ENCODE data around the gene HPSE. TPM values are rescaled to one million over a fixed set of nuclear protein-coding genes. Genes with fewer than 3 reads are reported as not detected.

Gene HPSE
- total and polyA plus RNA-seq, 2 of the 13 experiments (the other 11 are each of a cell fraction or from before 2014, with no cell fraction given): not detected

DNA sequence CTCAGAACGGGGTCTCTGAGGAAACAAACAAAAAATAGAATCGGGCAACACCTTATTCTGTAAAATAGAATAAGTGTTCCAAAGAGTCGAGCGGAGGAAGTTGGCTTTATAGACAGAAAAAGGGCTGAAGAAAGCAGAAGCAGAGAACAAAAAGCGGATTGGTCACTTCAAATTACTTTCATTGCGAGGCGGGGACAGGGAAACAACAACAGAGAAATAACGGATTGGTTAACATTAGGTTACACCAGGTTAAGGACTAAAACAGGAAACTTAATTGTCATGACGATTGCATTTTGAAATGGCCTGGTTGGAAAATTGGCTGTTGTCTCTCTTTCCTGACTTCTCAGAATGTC lies 49.6 kb downstream of the HPSE start:
- TSS peak; percentile 97 for BruUV-seq (replicated peaks)
- intact Hi-C loops (cut with micrococcal nuclease; ENCODE audit: unreplicated experiment): loop anchor here (2.0 to 10.0 kb wide), 4 partner anchors 78 to 400 kb away; partner anchors contain the start of genes ABRAXAS1, HELQ and MRPS18C
- Histone ChIP-seq H3K9ac (ENCODE audit: insufficient read depth, low read depth, low read length) (peak overlapping the region; percentile 84), H3K9me3 (ENCODE audit: low read length) (no peaks in the 10 kb centered on the region), H3K4me1 (ENCODE audit: insufficient read depth, low read length) (peaks cover 43% of the 10 kb centered on the region), H3K79me2 (ENCODE audit: insufficient read depth, low read length) (peaks cover 4% of the 10 kb centered on the region), H3K36me3 (replicated peaks in 1 of 2; ENCODE audit: control insufficient read depth in 1 of 2, insufficient read depth in 2 of 2, low read length in 2 of 2) (no peaks in the 10 kb centered on the region), H3K4me3 (replicated peaks in 1 of 3; ENCODE audit: insufficient read depth in 1 of 3, low read depth in 2 of 3, low read length in 3 of 3) (peak overlapping the region; percentile 63 to 78 (median 73)), H3K4me2 (ENCODE audit: low read depth, low read length) (peak overlapping the region; percentile 89), H3K27me3 (ENCODE audit: control insufficient read depth in 1 of 2, insufficient read depth in 2 of 2, low read length in 2 of 2) (no peaks in the 10 kb centered on the region), H3K27ac (ENCODE audit: extremely low read length, insufficient read depth, low read length) (peak overlapping the region; percentile 87), H2AFZ (ENCODE audit: low read length) (peak overlapping the region; percentile 100), H4K20me1 (ENCODE audit: insufficient read depth, low read length) (0 out of 2 replicates have a peak, but pooled peaks cover 3% of the 10 kb centered on the region)
- 4% methylated on average over 9 of the region's 9 CpGs for WGBS (ENCODE audit: low lambda C conversion rate)
- TF ChIP-seq ZNF878 (CRISPR knock-in tag; IDR thresholded peaks at IDR 0.05): 0 out of 2 replicates have a peak, but pooled peaks have one; percentile 35
- TF ChIP-seq, protein P1, sequence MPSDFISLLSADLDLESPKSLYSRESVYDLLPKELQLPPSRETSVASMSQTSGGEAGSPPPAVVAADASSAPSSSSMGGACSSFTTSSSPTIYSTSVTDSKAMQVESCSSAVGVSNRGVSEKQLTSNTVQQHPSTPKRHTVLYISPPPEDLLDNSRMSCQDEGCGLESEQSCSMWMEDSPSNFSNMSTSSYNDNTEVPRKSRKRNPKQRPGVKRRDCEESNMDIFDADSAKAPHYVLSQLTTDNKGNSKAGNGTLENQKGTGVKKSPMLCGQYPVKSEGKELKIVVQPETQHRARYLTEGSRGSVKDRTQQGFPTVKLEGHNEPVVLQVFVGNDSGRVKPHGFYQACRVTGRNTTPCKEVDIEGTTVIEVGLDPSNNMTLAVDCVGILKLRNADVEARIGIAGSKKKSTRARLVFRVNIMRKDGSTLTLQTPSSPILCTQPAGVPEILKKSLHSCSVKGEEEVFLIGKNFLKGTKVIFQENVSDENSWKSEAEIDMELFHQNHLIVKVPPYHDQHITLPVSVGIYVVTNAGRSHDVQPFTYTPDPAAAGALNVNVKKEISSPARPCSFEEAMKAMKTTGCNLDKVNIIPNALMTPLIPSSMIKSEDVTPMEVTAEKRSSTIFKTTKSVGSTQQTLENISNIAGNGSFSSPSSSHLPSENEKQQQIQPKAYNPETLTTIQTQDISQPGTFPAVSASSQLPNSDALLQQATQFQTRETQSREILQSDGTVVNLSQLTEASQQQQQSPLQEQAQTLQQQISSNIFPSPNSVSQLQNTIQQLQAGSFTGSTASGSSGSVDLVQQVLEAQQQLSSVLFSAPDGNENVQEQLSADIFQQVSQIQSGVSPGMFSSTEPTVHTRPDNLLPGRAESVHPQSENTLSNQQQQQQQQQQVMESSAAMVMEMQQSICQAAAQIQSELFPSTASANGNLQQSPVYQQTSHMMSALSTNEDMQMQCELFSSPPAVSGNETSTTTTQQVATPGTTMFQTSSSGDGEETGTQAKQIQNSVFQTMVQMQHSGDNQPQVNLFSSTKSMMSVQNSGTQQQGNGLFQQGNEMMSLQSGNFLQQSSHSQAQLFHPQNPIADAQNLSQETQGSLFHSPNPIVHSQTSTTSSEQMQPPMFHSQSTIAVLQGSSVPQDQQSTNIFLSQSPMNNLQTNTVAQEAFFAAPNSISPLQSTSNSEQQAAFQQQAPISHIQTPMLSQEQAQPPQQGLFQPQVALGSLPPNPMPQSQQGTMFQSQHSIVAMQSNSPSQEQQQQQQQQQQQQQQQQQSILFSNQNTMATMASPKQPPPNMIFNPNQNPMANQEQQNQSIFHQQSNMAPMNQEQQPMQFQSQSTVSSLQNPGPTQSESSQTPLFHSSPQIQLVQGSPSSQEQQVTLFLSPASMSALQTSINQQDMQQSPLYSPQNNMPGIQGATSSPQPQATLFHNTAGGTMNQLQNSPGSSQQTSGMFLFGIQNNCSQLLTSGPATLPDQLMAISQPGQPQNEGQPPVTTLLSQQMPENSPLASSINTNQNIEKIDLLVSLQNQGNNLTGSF (CRISPR knock-in tag; IDR thresholded peaks at IDR 0.05): no peak
- in situ Hi-C loops (cut with HindIII; ENCODE audit: extremely low pct_ligation_motif_present, low pct_unique_long_range_greater_than_20kb): no loop called here
- ChIA-PET POLR2A (interaction anchor here (0.8 to 1.5 kb wide), 9 partner anchors 11 to 274 kb away, joined by 3 to 12 read pairs (median 4); partner anchors contain the start of genes COPS4, HELQ, LIN54 and MRPS18C), CTCF (ENCODE audit: low intra/inter-chr PET ratio, low total read pairs) (no interaction called here)
- FAIRE-seq (peak; percentile 51), ATAC-seq (no peak), DNase-seq (ENCODE audit: low spot score) (no peak)

Data from HepG2 (cell line).